ENCODE measurements around the gene SOS2. TPM values are rescaled to one million over a fixed set of nuclear protein-coding genes. Genes with fewer than 3 reads are reported as not detected.

Gene SOS2
- total RNA-seq, 1 experiment from 2014 or later, result 84.1 TPM

Small RNA genes within 50 kb of the gene (small RNA-seq; reads per million reads assigned to genes)
- not detected for gene RF00019

Other genes with a start within 250 kb of the SOS2 start
- 8.7 and 25.6 TPM in 2 replicates for gene VCPKMT, start 115.0 kb downstream of the SOS2 start, total RNA-seq (2014; rRNA removed; shearing (Covaris generic); ENCODE audit: low replicate concordance)
- gene L2HGDH, start 80.7 kb upstream of the SOS2 start, total RNA-seq (2014; rRNA removed; shearing (Covaris generic); ENCODE audit: low replicate concordance), result 32.9 and 42.7 TPM in 2 replicates
- gene DMAC2L, start 80.7 kb upstream of the SOS2 start, total RNA-seq (2014; rRNA removed; shearing (Covaris generic); ENCODE audit: low replicate concordance), result 31.9 and 38.6 TPM in 2 replicates
- gene CDKL1, start 165.3 kb upstream of the SOS2 start, total RNA-seq (2014; rRNA removed; shearing (Covaris generic); ENCODE audit: low replicate concordance), result 5.9 and 12.4 TPM in 2 replicates